Chondrocyte (in vitro differentiated cells): ENCODE data around the gene CSNK1G3. TPM values are rescaled to one million over a fixed set of nuclear protein-coding genes. Genes with fewer than 3 reads are reported as not detected.
"Not testable (repeated sequence)": the region's sequence is repeated elsewhere in the genome, so short reads cannot be mapped to it uniquely, and the experiment has no call there.

Experiments
- DNase-seq: peaks from one replicate; pipeline ENCODE4 v3.0.0; 2021; ENCODE audit warnings: mixed read lengths, low spot score
- H3K27ac Mint-ChIP-seq: one replicate; pipeline ENCODE4 v1.8.0; 2021; ENCODE audit warnings: mild to moderate bottlenecking, moderate library complexity, mixed read lengths; ENCODE audit not compliant: unreplicated experiment
- H3K27me3 Mint-ChIP-seq: 2 replicates; pipeline ENCODE4 v1.8.0; 2021; ENCODE audit warnings: low read depth, mixed read lengths
- H3K36me3 Mint-ChIP-seq: 2 replicates; pipeline ENCODE4 v1.8.0; 2021; ENCODE audit warnings: low read depth, mixed read lengths
- H3K4me1 Mint-ChIP-seq: 2 replicates; pipeline ENCODE4 v1.8.0; 2021; ENCODE audit warnings: low read depth, mild to moderate bottlenecking, mixed read lengths
- H3K4me3 Mint-ChIP-seq: one replicate; pipeline ENCODE4 v1.8.0; 2021; ENCODE audit warnings: mild to moderate bottlenecking, moderate library complexity, mixed read lengths; ENCODE audit not compliant: unreplicated experiment
- H3K9me3 Mint-ChIP-seq: 2 replicates; pipeline ENCODE4 v1.8.0; 2021; ENCODE audit warnings: low read depth, mixed read lengths
- total RNA-seq: library from RNA; stranded (reverse); gene quantifications from 3 replicates; pipeline ENCODE4 v1.2.1, GENCODE V29; 2021
- TF ChIP-seq, protein P1 (sequence below): fragments of 200-600 bp; sonication (generic); IDR thresholded peaks from 2 replicates; pipeline ENCODE4 v1.5.0; 2021; ENCODE audit warnings: antibody characterized with exemption, mild to moderate bottlenecking, moderate library complexity

Gene CSNK1G3
- total RNA-seq, 1 donor from 2014 or later: 42.2 TPM

DNA sequence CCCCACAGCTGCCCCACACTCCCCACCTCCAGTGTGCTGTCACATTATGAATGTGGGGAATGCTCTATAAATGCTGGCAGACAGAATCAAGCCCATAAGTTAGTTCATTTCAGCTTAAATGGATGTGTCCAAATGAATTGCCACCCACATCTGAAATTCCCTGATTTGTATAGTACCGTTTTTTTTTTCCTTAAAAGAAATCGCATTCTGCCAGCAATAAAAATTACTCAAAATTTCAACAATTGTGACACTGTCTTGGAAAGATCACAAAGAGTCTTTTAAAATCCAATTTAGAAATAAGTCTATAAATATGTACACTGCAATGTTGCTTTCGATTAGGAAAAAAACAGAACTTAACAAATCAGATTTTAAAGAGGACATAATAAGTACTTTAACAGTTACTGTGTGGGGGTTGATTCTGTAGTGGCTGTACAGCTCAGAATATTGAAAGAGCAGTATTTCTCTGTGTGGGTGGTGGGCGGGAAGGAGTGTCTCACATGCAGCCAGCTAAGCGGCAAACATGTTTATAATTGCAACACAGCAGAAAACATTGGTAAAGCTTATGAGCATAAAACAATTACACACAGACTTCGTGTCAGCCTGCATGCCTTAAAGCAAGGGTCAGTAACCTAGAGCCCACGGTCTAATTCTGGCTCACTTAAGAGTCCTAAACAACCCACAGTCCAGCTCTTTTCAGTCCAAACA, 24.9 kb upstream of the CSNK1G3 start:
- no peaks in the 10 kb centered on the region for H3K27me3 Mint-ChIP-seq
- H3K4me1 Mint-ChIP-seq: peaks cover 49% of the 10 kb centered on the region
- no peak overlapping the region for H3K4me3 Mint-ChIP-seq
- H3K9me3 Mint-ChIP-seq: no peaks in the 10 kb centered on the region
- H3K36me3 Mint-ChIP-seq: no peaks in the 10 kb centered on the region
- H3K27ac Mint-ChIP-seq: no peak overlapping the region
- TF ChIP-seq, protein P1, sequence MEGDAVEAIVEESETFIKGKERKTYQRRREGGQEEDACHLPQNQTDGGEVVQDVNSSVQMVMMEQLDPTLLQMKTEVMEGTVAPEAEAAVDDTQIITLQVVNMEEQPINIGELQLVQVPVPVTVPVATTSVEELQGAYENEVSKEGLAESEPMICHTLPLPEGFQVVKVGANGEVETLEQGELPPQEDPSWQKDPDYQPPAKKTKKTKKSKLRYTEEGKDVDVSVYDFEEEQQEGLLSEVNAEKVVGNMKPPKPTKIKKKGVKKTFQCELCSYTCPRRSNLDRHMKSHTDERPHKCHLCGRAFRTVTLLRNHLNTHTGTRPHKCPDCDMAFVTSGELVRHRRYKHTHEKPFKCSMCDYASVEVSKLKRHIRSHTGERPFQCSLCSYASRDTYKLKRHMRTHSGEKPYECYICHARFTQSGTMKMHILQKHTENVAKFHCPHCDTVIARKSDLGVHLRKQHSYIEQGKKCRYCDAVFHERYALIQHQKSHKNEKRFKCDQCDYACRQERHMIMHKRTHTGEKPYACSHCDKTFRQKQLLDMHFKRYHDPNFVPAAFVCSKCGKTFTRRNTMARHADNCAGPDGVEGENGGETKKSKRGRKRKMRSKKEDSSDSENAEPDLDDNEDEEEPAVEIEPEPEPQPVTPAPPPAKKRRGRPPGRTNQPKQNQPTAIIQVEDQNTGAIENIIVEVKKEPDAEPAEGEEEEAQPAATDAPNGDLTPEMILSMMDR: no peak
- DNase-seq: no peak

DNA sequence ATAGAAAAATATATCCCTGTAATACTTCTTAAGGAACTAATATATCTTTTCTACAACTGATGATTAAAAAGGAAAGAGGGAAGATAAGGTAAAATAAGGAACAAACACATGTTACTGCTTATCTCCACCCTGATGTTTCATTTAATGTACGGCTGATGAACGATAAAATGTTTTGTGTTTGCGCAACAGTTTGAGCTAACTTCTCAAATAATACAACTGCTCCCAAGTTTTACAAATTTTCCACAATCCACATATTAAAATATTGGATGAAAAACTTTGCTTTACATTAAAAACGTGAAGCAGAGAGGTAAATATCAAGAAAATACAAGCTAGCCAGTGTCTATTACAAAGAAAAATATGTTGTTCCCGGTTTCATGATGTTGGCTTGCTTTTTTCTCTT, 21.0 kb upstream of the CSNK1G3 start:
- Mint-ChIP-seq H3K27ac (no peak overlapping the region), H3K27me3 (no peaks in the 10 kb centered on the region), H3K36me3 (peaks cover 1% of the 10 kb centered on the region), H3K9me3 (no peaks in the 10 kb centered on the region), H3K4me1 (peaks cover 18% of the 10 kb centered on the region), H3K4me3 (no peak overlapping the region)
- TF ChIP-seq, protein P1: no peak
- DNase-seq: no peak

DNA sequence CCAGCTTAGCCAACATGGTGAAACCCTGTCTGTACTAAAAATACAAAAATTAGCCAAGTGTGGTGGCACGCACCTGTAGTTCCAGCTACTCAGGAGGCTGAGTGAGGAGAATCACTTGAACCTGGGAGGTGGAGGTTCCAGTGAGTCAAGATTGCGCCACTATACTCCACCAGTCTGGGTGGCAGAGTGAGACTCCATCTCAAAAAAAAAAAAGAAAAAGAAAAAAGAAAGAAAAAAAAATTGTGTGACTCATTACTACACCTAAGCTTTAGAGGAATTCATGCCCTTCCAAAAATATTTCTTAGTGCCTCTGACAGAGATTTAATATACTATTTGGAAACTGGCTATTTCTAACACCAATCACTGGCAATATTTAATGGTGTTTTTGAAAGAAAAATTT, 16.8 kb upstream of the CSNK1G3 start:
- DNase-seq, H3K9me3 Mint-ChIP-seq, H3K36me3 Mint-ChIP-seq, H3K4me3 Mint-ChIP-seq, H3K27me3 Mint-ChIP-seq, H3K27ac Mint-ChIP-seq, H3K4me1 Mint-ChIP-seq: not testable (repeated sequence)

DNA sequence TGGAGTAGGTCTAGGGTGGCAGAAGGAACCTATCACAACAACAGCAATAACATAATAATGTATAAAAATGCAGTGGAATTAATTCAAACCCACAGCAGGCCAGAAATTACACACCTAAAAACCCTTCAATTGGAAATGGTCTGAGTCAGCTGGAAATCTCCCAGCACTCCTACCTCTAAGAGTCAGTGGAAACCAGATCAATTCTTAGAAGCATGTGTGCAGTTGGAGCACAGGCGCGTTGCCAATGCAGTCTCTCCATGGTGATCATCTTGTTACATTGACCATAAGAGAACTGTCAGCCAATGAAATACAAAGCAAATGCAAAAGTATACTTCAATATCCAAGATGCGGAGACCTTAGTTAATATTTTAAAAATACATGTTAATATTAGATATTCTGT, 15.1 kb upstream of the CSNK1G3 start:
- TF ChIP-seq, protein P1: no peak
- Mint-ChIP-seq H3K27ac (no peak overlapping the region), H3K9me3 (no peaks in the 10 kb centered on the region), H3K4me1 (no peaks in the 10 kb centered on the region), H3K4me3 (no peak overlapping the region), H3K27me3 (no peaks in the 10 kb centered on the region), H3K36me3 (peaks cover 1% of the 10 kb centered on the region)
- no peak for DNase-seq

DNA sequence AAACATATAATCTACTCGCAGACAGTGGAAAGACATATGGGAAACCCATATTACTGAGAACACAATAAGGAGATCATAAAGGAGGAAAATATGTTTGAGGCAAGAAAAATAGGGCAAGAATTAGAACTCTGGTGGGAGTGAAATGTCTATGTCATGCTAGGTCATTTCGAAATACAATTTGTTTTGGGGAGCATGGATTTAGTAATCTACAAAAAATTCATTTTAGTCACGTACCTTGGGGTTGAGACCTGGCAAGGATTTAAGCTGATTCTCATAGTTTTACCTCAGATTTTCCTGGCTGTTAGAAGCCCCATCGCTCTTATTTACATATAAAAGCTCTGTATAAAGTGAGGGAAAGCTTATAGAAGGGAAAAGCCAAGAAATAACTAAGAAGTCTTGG, 11.5 kb upstream of the CSNK1G3 start:
- DNase-seq: no peak
- Mint-ChIP-seq H3K27ac (no peak overlapping the region), H3K9me3 (no peaks in the 10 kb centered on the region), H3K27me3 (no peaks in the 10 kb centered on the region), H3K36me3 (no peaks in the 10 kb centered on the region), H3K4me3 (no peak overlapping the region), H3K4me1 (no peaks in the 10 kb centered on the region)
- TF ChIP-seq, protein P1: no peak

DNA sequence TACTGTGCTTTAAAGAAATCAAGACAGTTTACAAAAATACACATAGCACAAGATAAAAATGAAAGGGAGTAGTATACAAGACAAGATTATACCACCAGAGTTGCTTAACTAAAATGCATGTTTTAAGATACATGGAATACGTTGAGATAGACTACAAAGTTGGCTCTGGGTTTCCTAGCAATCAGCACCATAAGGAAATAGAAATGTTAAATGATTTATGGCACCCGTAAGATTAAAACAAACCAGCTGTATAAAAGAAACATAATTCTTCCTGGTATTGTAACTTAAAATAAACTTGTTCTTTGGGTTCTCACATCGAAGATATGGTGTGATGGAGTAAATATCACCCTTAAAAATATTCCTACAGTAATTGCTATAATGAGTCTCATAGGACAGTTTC, 9.9 kb upstream of the CSNK1G3 start:
- H3K27me3 Mint-ChIP-seq: no peaks in the 10 kb centered on the region
- H3K9me3 Mint-ChIP-seq: no peaks in the 10 kb centered on the region
- TF ChIP-seq, protein P1: no peak

More for the DNA sequence above, 9.9 kb upstream of the CSNK1G3 start:
- Mint-ChIP-seq H3K4me1 (no peaks in the 10 kb centered on the region), H3K27ac (no peak overlapping the region), H3K4me3 (no peak overlapping the region), H3K36me3 (no peaks in the 10 kb centered on the region)
- no peak for DNase-seq
